PC-9 (cell line): ENCODE measurements around the gene ALOXE3. TPM values are rescaled to one million over a fixed set of nuclear protein-coding genes. Genes with fewer than 3 reads are reported as not detected.

Source experiments
- BruUV-seq: library from RNA; stranded (reverse); fragments of 400-500 nt; replicated peaks from 2 replicates; lab custom pipeline; 2021; lab: Mats Ljungman, UMichigan
- CTCF ChIA-PET: fragments of 300-600 bp; sonication (Branson Sonifier 250); formaldehyde crosslinking; loops from one replicate; lab custom pipeline; 2022; ENCODE audit warnings: antibody characterized with exemption; lab: Charles Lee
- POLR2A ChIA-PET: fragments of 300-600 bp; sonication (Branson Sonifier 250); formaldehyde crosslinking; loops from one replicate; lab custom pipeline; 2022; ENCODE audit warnings: antibody characterized with exemption; ENCODE audit not compliant: unreplicated experiment; lab: Charles Lee
- DNase-seq, 2 experiments: peaks; one replicate each; pipeline versions ENCODE4 v3.0.0 to v3.0.0-alpha.2; 2015 to 2022; ENCODE audit warnings: mixed read lengths in 1 of 2
- H2AFZ ChIP-seq: fragments of 200-600 bp; sonication (generic); 2 replicates; pipeline ENCODE4 v1.8.1; 2017; ENCODE audit warnings: antibody characterized with exemption
- H3F3A ChIP-seq: fragments of 200-600 bp; sonication (generic); 2 replicates; pipeline ENCODE4 v1.8.1; 2017; ENCODE audit warnings: antibody characterized with exemption, mild to moderate bottlenecking, low read depth; ENCODE audit not compliant: insufficient read depth
- H3K27ac ChIP-seq: fragments of 200-600 bp; sonication (generic); 2 replicates; pipeline ENCODE4 v1.6.1; 2016; ENCODE audit warnings: mixed run types
- H3K27me3 ChIP-seq: fragments of 200-600 bp; sonication (generic); 2 replicates; pipeline ENCODE4 v1.6.1; 2016; ENCODE audit warnings: low read depth, mixed run types; ENCODE audit not compliant: insufficient read depth
- H3K36me3 ChIP-seq: fragments of 200-600 bp; sonication (generic); 2 replicates; pipeline ENCODE4 v1.6.1; 2016; ENCODE audit warnings: low read depth, mixed run types
- H3K4me1 ChIP-seq: fragments of 200-600 bp; sonication (generic); replicated peaks from 2 replicates; pipeline ENCODE4 v1.6.1; 2016; ENCODE audit warnings: mixed run types; ENCODE audit not compliant: insufficient read depth
- H3K4me2 ChIP-seq: fragments of 200-600 bp; sonication (generic); 2 replicates; pipeline ENCODE4 v1.6.1; 2017; ENCODE audit warnings: mixed run types
- H3K4me3 ChIP-seq: fragments of 200-600 bp; sonication (generic); 2 replicates; pipeline ENCODE4 v1.6.1; 2016; ENCODE audit warnings: mixed run types
- H3K79me2 ChIP-seq: fragments of 200-600 bp; sonication (generic); 2 replicates; pipeline ENCODE4 v1.6.1; 2017; ENCODE audit warnings: low read depth, mixed run types
- H3K9me2 ChIP-seq: fragments of 200-600 bp; sonication (generic); 2 replicates; pipeline ENCODE4 v1.8.1; 2017; ENCODE audit warnings: mild to moderate bottlenecking; ENCODE audit not compliant: insufficient read depth
- H3K9me3 ChIP-seq: fragments of 200-600 bp; sonication (generic); 2 replicates; pipeline ENCODE4 v1.8.1; 2016; ENCODE audit warnings: low read depth; ENCODE audit not compliant: insufficient read depth
- H4K20me1 ChIP-seq: fragments of 200-600 bp; sonication (generic); 2 replicates; pipeline ENCODE4 v1.8.1; 2017; ENCODE audit not compliant: insufficient read depth
- CTCF ChIP-seq: fragments of 200-600 bp; sonication (generic); conservative IDR thresholded peaks from 2 replicates; pipeline ENCODE4 v1.6.1; 2017; ENCODE audit warnings: mixed run types, antibody characterized with exemption, mild to moderate bottlenecking, moderate library complexity
- EZH2 ChIP-seq: fragments of 200-600 bp; sonication (generic); IDR thresholded peaks from 2 replicates; pipeline ENCODE4 v1.8.0; 2017; ENCODE audit warnings: antibody characterized with exemption, low read depth
- intact Hi-C: fragments of 100-400 bp; cut with micrococcal nuclease; formaldehyde crosslinking; loops from one replicate; pipeline ENCODE4 v1.10.0; 2022; ENCODE audit not compliant: unreplicated experiment
- total RNA-seq: library from RNA; stranded (reverse); gene quantifications from 2 replicates; pipeline ENCODE4 v1.2.3, GENCODE V29; 2021

Gene ALOXE3
- total RNA-seq, 1 experiment from 2014 or later, result 1.4 TPM

GRCh38 chr17:8161289-8162232, 43.2 kb upstream of the ALOXE3 start:
- no peak for DNase-seq
- BruUV-seq, result TSS peak; percentile 60
- no peaks in the 10 kb centered on the region for H3K9me2 ChIP-seq
- ChIA-PET CTCF (interaction anchor here (0.6 kb wide), 2 partner anchors 25 to 37 kb away, joined by 3 to 21 read pairs; no protein-coding TSS in a partner anchor), POLR2A (no interaction called here)
- H3K4me1 ChIP-seq, result peaks cover 8% of the 10 kb centered on the region; the same call in 1 of the 2 replicates
- H3K9me3 ChIP-seq, result no peaks in the 10 kb centered on the region
- H3K27me3 ChIP-seq, result no peaks in the 10 kb centered on the region
- H2AFZ ChIP-seq, result no peak overlapping the region
- H4K20me1 ChIP-seq, result no peaks in the 10 kb centered on the region
- H3K4me3 ChIP-seq, result peak overlapping the region; percentile 75
- intact Hi-C loops, result no loop called here
- H3K27ac ChIP-seq, result no peak overlapping the region
- H3K36me3 ChIP-seq, result no peaks in the 10 kb centered on the region
- peak overlapping the region; percentile 89 for H3K4me2 ChIP-seq
- no peak for TF ChIP-seq CTCF
- no peak for TF ChIP-seq EZH2
- peaks cover 10% of the 10 kb centered on the region; the same call in 1 of the 2 replicates for H3K79me2 ChIP-seq
- H3F3A ChIP-seq, result peaks cover 16% of the 10 kb centered on the region; the same call in 1 of the 2 replicates

- H3K27me3 ChIP-seq, result no peaks in the 10 kb centered on the region
- BruUV-seq, result no TSS peak
- no peak overlapping the region for H2AFZ ChIP-seq
- no peak overlapping the region for H3K27ac ChIP-seq
- H3K4me1 ChIP-seq, result peaks cover 8% of the 10 kb centered on the region; the same call in 1 of the 2 replicates
- no peaks in the 10 kb centered on the region for H4K20me1 ChIP-seq
- no peak overlapping the region for H3K4me3 ChIP-seq
- DNase-seq, result no peak
- no peak overlapping the region for H3K4me2 ChIP-seq
- POLR2A ChIA-PET, result no interaction called here
- TF ChIP-seq EZH2 (no peak), CTCF (no peak)
- H3K9me2 ChIP-seq, result no peaks in the 10 kb centered on the region
- H3K36me3 ChIP-seq, result no peaks in the 10 kb centered on the region
- peaks cover 10% of the 10 kb centered on the region; the same call in 1 of the 2 replicates for H3K79me2 ChIP-seq
- H3F3A ChIP-seq, result peaks cover 16% of the 10 kb centered on the region; the same call in 1 of the 2 replicates
- intact Hi-C loops, result no loop called here
- H3K9me3 ChIP-seq, result no peaks in the 10 kb centered on the region
- CTCF ChIA-PET, result interaction anchor here (0.6 kb wide), 3 partner anchors 26 to 66 kb away, joined by 3 to 21 read pairs (median 3); no protein-coding TSS in a partner anchor
These were observed 42.5 kb upstream of the ALOXE3 start for GRCh38 chr17:8160741-8161221.

- BruUV-seq, result no TSS peak
- POLR2A ChIA-PET, result no interaction called here
These were observed 41.9 kb upstream of the ALOXE3 start for GRCh38 chr17:8160224-8160577.

More at GRCh38 chr17:8160224-8160577, 41.9 kb upstream of the ALOXE3 start:
- Histone ChIP-seq H3K36me3 (no peaks in the 10 kb centered on the region), H3K9me2 (no peaks in the 10 kb centered on the region), H4K20me1 (no peaks in the 10 kb centered on the region), H3K79me2 (peaks cover 11% of the 10 kb centered on the region; the same call in 1 of the 2 replicates), H3K9me3 (no peaks in the 10 kb centered on the region), H3K4me3 (no peak overlapping the region), H3K27ac (no peak overlapping the region), H3K4me1 (peaks cover 14% of the 10 kb centered on the region), H3K27me3 (no peaks in the 10 kb centered on the region), H3F3A (peaks cover 18% of the 10 kb centered on the region; the same call in 1 of the 2 replicates), H3K4me2 (no peak overlapping the region), H2AFZ (no peak overlapping the region)
- no peak for TF ChIP-seq CTCF
- TF ChIP-seq EZH2, result no peak
- CTCF ChIA-PET, result interaction anchor here (0.6 kb wide), 1 partner anchor 66 kb away, joined by 3 read pairs; no protein-coding TSS in a partner anchor
- intact Hi-C loops, result no loop called here
- no peak for DNase-seq
